GM10266 (cell line): ENCODE measurements around the gene SCAI.
"Not testable (repeated sequence)": the region's sequence is repeated elsewhere in the genome, so short reads cannot be mapped to it uniquely, and the experiment has no call there.

Source experiments
- DNase-seq: peaks from one replicate; pipeline ENCODE4 v3.0.0; 2012; ENCODE audit errors: extremely low spot score
- CTCF ChIP-seq: IDR thresholded peaks from 2 replicates; pipeline ENCODE4 v1.5.1; 2012; ENCODE audit warnings: mild to moderate bottlenecking, low read depth; ENCODE audit not compliant: control insufficient read depth, insufficient read depth; ENCODE audit errors: missing control alignments

Gene SCAI

DNA sequence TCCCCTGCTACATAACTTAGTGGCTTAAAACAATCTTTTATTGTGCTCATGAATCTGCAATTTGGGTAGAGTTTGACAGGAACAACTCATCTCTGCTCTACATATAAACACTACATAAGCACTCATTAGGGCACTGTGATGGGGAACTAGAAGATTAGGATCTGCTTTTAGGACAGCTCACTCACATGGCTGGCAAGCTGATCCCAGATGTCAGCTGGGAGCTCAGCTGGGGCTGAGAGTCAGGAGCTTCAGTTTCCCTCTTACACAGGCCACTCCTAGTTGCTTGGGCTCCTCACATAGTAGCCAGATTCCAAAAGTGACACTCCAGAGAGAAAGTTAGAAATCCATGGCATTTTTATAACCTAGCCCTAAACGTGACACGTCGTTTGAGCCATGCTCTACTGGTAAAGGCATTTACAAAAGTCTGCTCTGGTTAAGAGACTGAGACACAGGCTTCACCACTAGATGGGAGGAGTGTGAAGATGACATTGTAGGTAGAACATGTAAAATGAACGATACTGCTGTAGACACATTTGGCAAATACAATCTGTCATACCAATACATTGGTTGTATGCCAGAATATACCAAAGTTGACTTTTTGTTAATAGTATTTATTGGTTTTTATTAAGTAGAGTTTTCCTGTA, 23.6 kb downstream of the SCAI start:
- no peak for TF ChIP-seq CTCF
- DNase-seq: no peak

DNA sequence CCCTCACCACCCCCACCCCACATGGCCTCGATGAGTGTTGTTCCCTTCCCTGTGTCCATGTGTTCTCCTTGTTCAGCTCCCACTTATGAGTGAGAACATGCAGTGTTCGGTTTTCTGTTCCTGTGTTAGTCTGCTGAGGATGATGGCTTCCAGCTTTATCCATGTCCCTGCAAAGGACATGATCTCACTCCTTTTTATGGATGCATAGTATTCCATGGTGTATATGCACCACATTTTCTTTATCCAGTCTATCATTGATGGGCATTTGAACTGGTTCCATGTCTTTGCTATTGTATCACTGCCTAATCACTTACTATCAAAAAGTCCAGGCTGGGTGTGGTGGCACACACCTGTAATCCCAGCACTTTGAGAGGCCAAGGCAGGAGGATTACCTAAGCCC, 24.6 kb downstream of the SCAI start:
- DNase-seq: not testable (repeated sequence)

GRCh38 chr9:125114503-125114902, 28.8 kb downstream of the SCAI start:
- DNase-seq: not testable (repeated sequence)

- TF ChIP-seq CTCF: no peak
- DNase-seq: no peak
These were observed 32.9 kb downstream of the SCAI start for GRCh38 chr9:125110464-125110863.

DNA sequence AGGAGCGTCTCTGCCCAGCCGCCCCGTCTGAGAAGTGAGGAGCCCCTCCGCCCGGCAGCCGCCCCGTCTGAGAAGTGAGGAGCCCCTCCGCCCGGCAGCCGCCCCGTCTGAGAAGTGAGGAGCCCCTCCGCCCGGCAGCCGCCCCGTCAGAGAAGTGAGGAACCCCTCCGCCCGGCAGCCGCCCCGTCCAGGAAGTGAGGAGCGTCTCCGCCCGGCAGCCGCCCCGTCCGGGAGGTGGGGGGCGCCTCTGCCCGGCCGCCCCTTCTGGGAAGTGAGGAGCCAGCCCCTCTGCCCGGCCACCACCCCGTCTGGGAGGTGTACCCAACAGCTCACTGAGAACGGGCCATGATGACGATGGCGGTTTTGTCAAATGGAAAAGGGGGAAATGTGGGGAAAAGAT, 34.8 kb downstream of the SCAI start:
- DNase-seq: not testable (repeated sequence)

- TF ChIP-seq CTCF: no peak
- DNase-seq: no peak
These were observed 36.9 kb downstream of the SCAI start for GRCh38 chr9:125106285-125106893.

GRCh38 chr9:125103770-125104460, 39.4 kb downstream of the SCAI start:
- no peak for TF ChIP-seq CTCF

DNA sequence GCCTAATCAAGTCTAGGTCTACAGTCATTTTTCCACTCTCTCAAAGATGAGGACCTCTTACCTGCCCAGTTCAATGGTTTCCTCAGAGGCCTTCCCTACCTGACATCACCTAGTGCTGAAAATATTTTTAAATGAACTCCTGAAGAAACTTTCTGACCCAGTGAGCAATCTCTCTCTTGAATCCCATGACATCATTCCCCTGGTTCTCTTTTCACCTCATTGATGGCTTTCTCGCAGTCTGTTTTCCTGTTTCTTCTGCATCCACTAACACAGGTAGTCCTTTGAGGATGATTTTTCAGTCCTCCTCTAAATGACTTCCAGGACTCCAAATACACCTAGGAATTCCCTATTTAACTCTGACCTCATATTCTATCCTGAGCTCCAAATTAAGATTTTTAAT, 40.3 kb downstream of the SCAI start:
- no peak for TF ChIP-seq CTCF
- no peak for DNase-seq

More at GRCh38 chr9:125103770-125104460, 39.4 kb downstream of the SCAI start:
- no peak for DNase-seq

- DNase-seq: no peak
- TF ChIP-seq CTCF: no peak
These were observed 42.5 kb downstream of the SCAI start for GRCh38 chr9:125100822-125101221.
